ENCODE measurements around the gene RUVBL1.

DNA sequence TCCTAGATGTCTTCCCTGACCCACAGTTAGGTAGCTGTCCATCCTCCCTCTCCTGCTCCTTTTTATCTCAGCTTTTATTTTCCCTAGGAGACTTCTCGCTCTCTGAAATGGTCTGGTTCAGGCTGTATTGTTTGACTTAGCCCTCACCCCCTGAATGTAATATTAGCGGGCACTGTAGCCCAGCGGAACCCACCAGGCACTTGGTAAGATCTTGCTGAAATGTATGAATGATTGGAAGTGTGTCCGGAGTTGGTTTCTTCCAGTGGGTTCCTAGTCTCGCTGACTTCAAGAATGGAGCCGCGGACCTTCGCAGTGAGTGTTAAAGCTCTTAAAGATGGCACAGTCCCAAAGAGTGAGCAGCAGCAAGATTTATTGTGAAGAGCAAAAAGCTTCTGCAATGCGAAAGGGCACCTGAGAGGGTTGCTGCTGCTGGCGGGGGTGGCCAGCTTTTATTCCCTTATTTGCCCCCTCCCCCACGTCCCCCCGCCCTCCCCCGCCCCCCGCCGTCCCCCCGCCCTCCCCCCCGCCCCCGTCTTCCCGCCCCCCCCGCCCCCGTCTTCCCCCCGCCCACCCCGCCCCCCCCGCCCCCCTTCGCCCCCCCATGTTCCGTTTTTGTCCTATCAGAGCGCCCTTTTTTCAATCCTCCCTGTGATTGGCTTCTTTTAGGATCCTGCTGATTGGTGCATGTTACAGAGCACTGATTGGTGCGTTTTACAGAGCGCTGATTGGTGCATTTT, 29.0 kb upstream of the RUVBL1 start:
- TF ChIP-seq, protein P1, sequence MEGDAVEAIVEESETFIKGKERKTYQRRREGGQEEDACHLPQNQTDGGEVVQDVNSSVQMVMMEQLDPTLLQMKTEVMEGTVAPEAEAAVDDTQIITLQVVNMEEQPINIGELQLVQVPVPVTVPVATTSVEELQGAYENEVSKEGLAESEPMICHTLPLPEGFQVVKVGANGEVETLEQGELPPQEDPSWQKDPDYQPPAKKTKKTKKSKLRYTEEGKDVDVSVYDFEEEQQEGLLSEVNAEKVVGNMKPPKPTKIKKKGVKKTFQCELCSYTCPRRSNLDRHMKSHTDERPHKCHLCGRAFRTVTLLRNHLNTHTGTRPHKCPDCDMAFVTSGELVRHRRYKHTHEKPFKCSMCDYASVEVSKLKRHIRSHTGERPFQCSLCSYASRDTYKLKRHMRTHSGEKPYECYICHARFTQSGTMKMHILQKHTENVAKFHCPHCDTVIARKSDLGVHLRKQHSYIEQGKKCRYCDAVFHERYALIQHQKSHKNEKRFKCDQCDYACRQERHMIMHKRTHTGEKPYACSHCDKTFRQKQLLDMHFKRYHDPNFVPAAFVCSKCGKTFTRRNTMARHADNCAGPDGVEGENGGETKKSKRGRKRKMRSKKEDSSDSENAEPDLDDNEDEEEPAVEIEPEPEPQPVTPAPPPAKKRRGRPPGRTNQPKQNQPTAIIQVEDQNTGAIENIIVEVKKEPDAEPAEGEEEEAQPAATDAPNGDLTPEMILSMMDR (conservative IDR thresholded peaks at IDR 0.05; ENCODE audit: low read depth, low read length) = no peak
- TF ChIP-seq EZH2 (IDR thresholded peaks at IDR 0.05; ENCODE audit: low read length, unreplicated experiment) = no peak
- no peak for TF ChIP-seq EZH2phosphoT487 (IDR thresholded peaks at IDR 0.05; ENCODE audit: borderline replicate concordance, low read length)

Measured in PC-3 (cell line).